ENCODE results near the gene LCN10.

LCN10 gene

DNA sequence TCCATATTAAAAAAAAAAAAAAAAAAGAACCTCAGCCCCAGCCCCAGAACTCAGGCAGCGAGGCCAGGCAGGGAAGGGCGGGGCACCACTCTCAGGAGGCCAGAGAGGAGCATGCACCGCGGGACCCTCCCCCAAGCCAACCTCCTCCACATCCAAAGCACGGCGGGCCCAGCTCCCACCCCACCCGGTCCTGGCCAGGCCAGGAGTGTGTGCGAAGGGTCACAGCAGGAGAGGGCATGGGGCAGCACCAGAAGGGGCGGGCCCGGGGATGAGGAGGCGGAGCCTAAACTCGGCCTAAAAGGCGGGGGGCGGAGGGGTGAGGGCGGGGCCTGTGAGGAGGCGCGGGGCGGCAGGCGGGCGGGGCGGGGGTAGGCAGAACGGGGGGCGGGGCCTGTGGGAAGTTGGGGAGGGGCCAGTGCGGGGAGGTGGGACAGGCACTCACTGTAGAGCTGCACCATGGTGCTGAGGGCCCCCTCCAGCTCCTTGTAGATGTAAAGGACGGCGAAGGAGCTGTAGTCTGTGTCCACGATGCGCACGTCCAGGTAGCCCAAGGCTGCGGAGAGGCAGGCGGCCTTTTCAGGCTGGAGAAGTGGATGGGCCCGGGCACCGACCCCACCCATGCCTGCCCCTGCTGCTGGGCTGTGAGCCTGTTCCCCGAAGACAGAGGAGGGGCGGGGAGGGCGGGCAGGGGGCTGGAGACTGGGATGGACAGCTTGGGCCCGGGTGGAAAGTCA lies 20.3 kb upstream of the LCN10 start:
- no peak overlapping the region for H3K9ac ChIP-seq (ENCODE audit: low read depth, low read length)
- no peaks in the 10 kb centered on the region for H3K79me2 ChIP-seq (ENCODE audit: insufficient read depth, low read length)
- TF ChIP-seq EZH2 (IDR thresholded peaks at IDR 0.05; ENCODE audit: borderline replicate concordance, low read depth, low read length, severe bottlenecking) = no peak
- TF ChIP-seq, protein P1, sequence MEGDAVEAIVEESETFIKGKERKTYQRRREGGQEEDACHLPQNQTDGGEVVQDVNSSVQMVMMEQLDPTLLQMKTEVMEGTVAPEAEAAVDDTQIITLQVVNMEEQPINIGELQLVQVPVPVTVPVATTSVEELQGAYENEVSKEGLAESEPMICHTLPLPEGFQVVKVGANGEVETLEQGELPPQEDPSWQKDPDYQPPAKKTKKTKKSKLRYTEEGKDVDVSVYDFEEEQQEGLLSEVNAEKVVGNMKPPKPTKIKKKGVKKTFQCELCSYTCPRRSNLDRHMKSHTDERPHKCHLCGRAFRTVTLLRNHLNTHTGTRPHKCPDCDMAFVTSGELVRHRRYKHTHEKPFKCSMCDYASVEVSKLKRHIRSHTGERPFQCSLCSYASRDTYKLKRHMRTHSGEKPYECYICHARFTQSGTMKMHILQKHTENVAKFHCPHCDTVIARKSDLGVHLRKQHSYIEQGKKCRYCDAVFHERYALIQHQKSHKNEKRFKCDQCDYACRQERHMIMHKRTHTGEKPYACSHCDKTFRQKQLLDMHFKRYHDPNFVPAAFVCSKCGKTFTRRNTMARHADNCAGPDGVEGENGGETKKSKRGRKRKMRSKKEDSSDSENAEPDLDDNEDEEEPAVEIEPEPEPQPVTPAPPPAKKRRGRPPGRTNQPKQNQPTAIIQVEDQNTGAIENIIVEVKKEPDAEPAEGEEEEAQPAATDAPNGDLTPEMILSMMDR (IDR thresholded peaks at IDR 0.05; ENCODE audit: borderline replicate concordance, extremely low read depth, low read length, poor library complexity, severe bottlenecking) = no peak
- no peak overlapping the region for H3K4me3 ChIP-seq (ENCODE audit: low read depth in 1 of 2, low read length in 2 of 2)
- H3K27ac ChIP-seq (ENCODE audit: low read length) = no peak overlapping the region
- DNase-seq (peak; percentile 10), ATAC-seq (ENCODE audit: insufficient read depth, low read depth) (no peak)
- H3K4me1 ChIP-seq (ENCODE audit: insufficient read depth, low read length) = no peaks in the 10 kb centered on the region
- H3K36me3 ChIP-seq (ENCODE audit: insufficient read depth, low read length) = no peaks in the 10 kb centered on the region
- H2AFZ ChIP-seq (ENCODE audit: low read depth, low read length) = no peak overlapping the region
- no peaks in the 10 kb centered on the region for H3K27me3 ChIP-seq (ENCODE audit: insufficient read depth, low read length, poor library complexity)
- no peak overlapping the region for H3K4me2 ChIP-seq (ENCODE audit: insufficient read depth, low read length)
- no peaks in the 10 kb centered on the region for H3K9me3 ChIP-seq (ENCODE audit: insufficient read depth, low read length, severe bottlenecking)
- H4K20me1 ChIP-seq (ENCODE audit: insufficient read depth, low read length) = no peaks in the 10 kb centered on the region

DNA sequence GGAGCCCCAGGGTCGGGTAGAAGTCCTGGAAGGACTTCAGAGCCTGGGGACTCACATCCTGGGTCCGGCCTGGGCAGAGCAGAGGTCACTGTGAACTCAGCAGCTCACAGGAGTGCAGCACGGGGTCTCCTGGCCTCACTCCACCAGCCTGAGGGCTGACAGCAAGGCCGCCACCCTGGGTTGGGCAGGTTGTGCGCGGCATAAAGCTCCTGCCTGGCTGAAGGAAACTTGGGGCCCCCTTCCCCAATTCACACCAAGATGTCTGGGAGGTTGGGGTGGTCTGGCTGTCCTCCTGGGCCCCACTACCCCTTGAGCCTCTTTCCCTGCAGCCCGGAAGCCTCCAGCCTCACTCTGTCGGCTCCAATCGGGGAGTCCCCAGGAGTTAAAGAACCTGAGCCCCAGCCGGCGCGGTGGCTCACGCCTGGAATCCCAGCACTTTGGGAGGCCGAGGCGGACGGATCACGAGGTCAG lies 19.5 kb upstream of the LCN10 start:
- Histone ChIP-seq H3K9ac (ENCODE audit: low read depth, low read length) (no peak overlapping the region), H3K4me2 (ENCODE audit: insufficient read depth, low read length) (no peak overlapping the region)
- no peak for ATAC-seq (ENCODE audit: insufficient read depth, low read depth)

DNA sequence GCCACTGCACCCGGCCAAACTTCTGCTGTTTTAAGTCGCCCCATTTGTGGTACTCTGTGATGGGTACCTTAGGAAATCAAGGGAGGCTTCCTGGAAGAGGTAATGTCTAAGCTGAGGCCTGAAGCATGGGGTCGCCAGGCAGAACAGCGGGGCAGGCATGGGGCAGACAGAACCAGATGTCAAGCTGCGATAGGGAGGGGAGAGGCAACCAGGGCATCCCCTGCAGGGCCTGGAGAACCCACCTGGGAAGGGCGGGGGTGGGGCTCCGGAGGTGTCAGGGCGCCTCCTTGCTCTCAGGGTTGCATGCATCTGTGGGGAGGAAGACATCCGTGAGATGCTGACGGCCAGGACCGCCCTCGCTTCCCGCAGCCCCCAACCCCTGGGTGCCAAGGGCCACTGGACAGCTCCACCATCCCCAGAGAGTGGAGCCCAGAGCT lies 18.8 kb upstream of the LCN10 start:
- ATAC-seq (ENCODE audit: insufficient read depth, low read depth) = no peak
- Histone ChIP-seq H3K27me3 (ENCODE audit: insufficient read depth, low read length, poor library complexity) (no peaks in the 10 kb centered on the region), H3K4me3 (ENCODE audit: low read depth in 1 of 2, low read length in 2 of 2) (no peak overlapping the region), H3K9ac (ENCODE audit: low read depth, low read length) (no peak overlapping the region), H3K4me1 (ENCODE audit: insufficient read depth, low read length) (no peaks in the 10 kb centered on the region), H3K9me3 (ENCODE audit: insufficient read depth, low read length, severe bottlenecking) (no peaks in the 10 kb centered on the region), H2AFZ (ENCODE audit: low read depth, low read length) (no peak overlapping the region), H3K4me2 (ENCODE audit: insufficient read depth, low read length) (no peak overlapping the region), H3K79me2 (ENCODE audit: insufficient read depth, low read length) (no peaks in the 10 kb centered on the region), H3K36me3 (ENCODE audit: insufficient read depth, low read length) (no peaks in the 10 kb centered on the region), H3K27ac (ENCODE audit: low read length) (no peak overlapping the region), H4K20me1 (ENCODE audit: insufficient read depth, low read length) (no peaks in the 10 kb centered on the region)
- DNase-seq = no peak
- TF ChIP-seq, protein P1 (IDR thresholded peaks at IDR 0.05; ENCODE audit: borderline replicate concordance, extremely low read depth, low read length, poor library complexity, severe bottlenecking) = no peak

More for the DNA sequence above, 19.5 kb upstream of the LCN10 start:
- Histone ChIP-seq H2AFZ (ENCODE audit: low read depth, low read length) (no peak overlapping the region), H3K27me3 (ENCODE audit: insufficient read depth, low read length, poor library complexity) (no peaks in the 10 kb centered on the region), H3K36me3 (ENCODE audit: insufficient read depth, low read length) (no peaks in the 10 kb centered on the region), H3K27ac (ENCODE audit: low read length) (no peak overlapping the region), H3K9me3 (ENCODE audit: insufficient read depth, low read length, severe bottlenecking) (no peaks in the 10 kb centered on the region), H4K20me1 (ENCODE audit: insufficient read depth, low read length) (no peaks in the 10 kb centered on the region), H3K4me3 (ENCODE audit: low read depth in 1 of 2, low read length in 2 of 2) (no peak overlapping the region), H3K4me1 (ENCODE audit: insufficient read depth, low read length) (no peaks in the 10 kb centered on the region), H3K79me2 (ENCODE audit: insufficient read depth, low read length) (no peaks in the 10 kb centered on the region)
- TF ChIP-seq, protein P1 (IDR thresholded peaks at IDR 0.05; ENCODE audit: borderline replicate concordance, extremely low read depth, low read length, poor library complexity, severe bottlenecking) = no peak
- no peak for TF ChIP-seq EZH2 (IDR thresholded peaks at IDR 0.05; ENCODE audit: borderline replicate concordance, low read depth, low read length, severe bottlenecking)
- no peak for DNase-seq

Measured in DND-41 (cell line).